Cardiac fibroblast (primary cell): ENCODE results near the gene SOBP.

Experiments
- DNase-seq, 2 donors: peaks; one replicate each; pipeline versions ENCODE4 v3.0.0 to v3.0.0-alpha.2; 2010; ENCODE audit warnings: low read depth in 2 of 2
- H3K4me3 ChIP-seq, 2 donors: replicated peaks in 1 of 2; 1 replicate in 1 of 2; 2 replicates in 1 of 2; pipeline ENCODE4 v1.5.1; 2011; ENCODE audit warnings: low read depth in 2 of 2, low read length in 2 of 2, mild to moderate bottlenecking in 2 of 2, moderate library complexity in 1 of 2
- CTCF ChIP-seq: IDR thresholded peaks from one replicate; pipeline ENCODE4 v1.5.1; 2011; ENCODE audit warnings: low read depth, mild to moderate bottlenecking, low read length, inconsistent platforms

The SOBP gene

GRCh38 chr6:107646176-107646575, 156.3 kb downstream of the SOBP start:
- TF ChIP-seq CTCF: no peak
- peak; percentile 63 to 70 for DNase-seq
- no peak overlapping the region for H3K4me3 ChIP-seq

GRCh38 chr6:107646776-107647438, 157.0 kb downstream of the SOBP start:
- no peak overlapping the region for H3K4me3 ChIP-seq
- no peak for DNase-seq
- TF ChIP-seq CTCF: no peak

- no peak overlapping the region for H3K4me3 ChIP-seq
- no peak for TF ChIP-seq CTCF
- no peak for DNase-seq
Observed at GRCh38 chr6:107647439-107647948, 157.6 kb downstream of the SOBP start.

- no peak for TF ChIP-seq CTCF
- DNase-seq: no peak
- H3K4me3 ChIP-seq: no peak overlapping the region
Observed at GRCh38 chr6:107648983-107649382, 159.1 kb downstream of the SOBP start.

GRCh38 chr6:107652526-107653182, 162.7 kb downstream of the SOBP start:
- peak in 1 of 2 donors; percentile 47 for DNase-seq
- no peak overlapping the region for H3K4me3 ChIP-seq
- TF ChIP-seq CTCF: no peak

- DNase-seq: no peak
- no peak overlapping the region for H3K4me3 ChIP-seq
- no peak for TF ChIP-seq CTCF
Observed at GRCh38 chr6:107653183-107653580, 163.3 kb downstream of the SOBP start.
